ENCODE results near the gene PRKN.

Gene PRKN

GRCh38 chr6:161660666-161661571, 1066.6 kb downstream of the PRKN start:
- no peak for TF ChIP-seq POLR2A (IDR thresholded peaks at IDR 0.05; ENCODE audit: low read depth, low read length)
- FAIRE-seq (no peak), DNase-seq (ENCODE audit: insufficient read length, low spot score) (no peak)

GRCh38 chr6:161658211-161658610, 1069.4 kb downstream of the PRKN start:
- DNase-seq (ENCODE audit: insufficient read length, low spot score) (no peak), FAIRE-seq (no peak)
- no peak for TF ChIP-seq POLR2A (IDR thresholded peaks at IDR 0.05; ENCODE audit: low read depth, low read length)

GRCh38 chr6:161654209-161654608, 1073.4 kb downstream of the PRKN start:
- TF ChIP-seq POLR2A (IDR thresholded peaks at IDR 0.05; ENCODE audit: low read depth, low read length) = no peak
- DNase-seq (ENCODE audit: insufficient read length, low spot score) (no peak), FAIRE-seq (no peak)

GRCh38 chr6:161651949-161652348, 1075.6 kb downstream of the PRKN start:
- no peak for TF ChIP-seq POLR2A (IDR thresholded peaks at IDR 0.05; ENCODE audit: low read depth, low read length)
- no peak for FAIRE-seq
- DNase-seq (ENCODE audit: insufficient read length, low spot score) = no peak

- TF ChIP-seq POLR2A (IDR thresholded peaks at IDR 0.05; ENCODE audit: low read depth, low read length) = no peak
- FAIRE-seq (no peak), DNase-seq (ENCODE audit: insufficient read length, low spot score) (no peak)
These were observed 1077.7 kb downstream of the PRKN start for GRCh38 chr6:161649841-161650240.

GRCh38 chr6:161649068-161649467, 1078.5 kb downstream of the PRKN start:
- FAIRE-seq = no peak
- DNase-seq (ENCODE audit: insufficient read length, low spot score) = no peak

GRCh38 chr6:161647234-161647633, 1080.3 kb downstream of the PRKN start:
- FAIRE-seq (no peak), DNase-seq (ENCODE audit: insufficient read length, low spot score) (no peak)
- TF ChIP-seq POLR2A (IDR thresholded peaks at IDR 0.05; ENCODE audit: low read depth, low read length) = no peak

More at GRCh38 chr6:161649068-161649467, 1078.5 kb downstream of the PRKN start:
- TF ChIP-seq POLR2A (IDR thresholded peaks at IDR 0.05; ENCODE audit: low read depth, low read length) = no peak

GRCh38 chr6:161644521-161644920, 1083.0 kb downstream of the PRKN start:
- no peak for FAIRE-seq
- no peak for DNase-seq (ENCODE audit: insufficient read length, low spot score)
- TF ChIP-seq POLR2A (IDR thresholded peaks at IDR 0.05; ENCODE audit: low read depth, low read length) = no peak

- TF ChIP-seq POLR2A (IDR thresholded peaks at IDR 0.05; ENCODE audit: low read depth, low read length) = no peak
- DNase-seq (ENCODE audit: insufficient read length, low spot score) (no peak), FAIRE-seq (no peak)
These were observed 1086.4 kb downstream of the PRKN start for GRCh38 chr6:161641175-161641574.

GRCh38 chr6:161639772-161640171, 1087.8 kb downstream of the PRKN start:
- DNase-seq (ENCODE audit: insufficient read length, low spot score) = no peak
- no peak for FAIRE-seq
- TF ChIP-seq POLR2A (IDR thresholded peaks at IDR 0.05; ENCODE audit: low read depth, low read length) = no peak

- FAIRE-seq = no peak
- no peak for TF ChIP-seq POLR2A (IDR thresholded peaks at IDR 0.05; ENCODE audit: low read depth, low read length)
- DNase-seq (ENCODE audit: insufficient read length, low spot score) = no peak
These were observed 1089.9 kb downstream of the PRKN start for GRCh38 chr6:161637658-161638057.

- TF ChIP-seq POLR2A (IDR thresholded peaks at IDR 0.05; ENCODE audit: low read depth, low read length) = no peak
- FAIRE-seq (no peak), DNase-seq (ENCODE audit: insufficient read length, low spot score) (no peak)
These were observed 1090.6 kb downstream of the PRKN start for GRCh38 chr6:161636882-161637430.

- no peak for FAIRE-seq
- no peak for DNase-seq (ENCODE audit: insufficient read length, low spot score)
- no peak for TF ChIP-seq POLR2A (IDR thresholded peaks at IDR 0.05; ENCODE audit: low read depth, low read length)
These were observed 1091.6 kb downstream of the PRKN start for GRCh38 chr6:161635975-161636374.

GRCh38 chr6:161634916-161635315, 1092.7 kb downstream of the PRKN start:
- DNase-seq (ENCODE audit: insufficient read length, low spot score) = no peak
- no peak for FAIRE-seq
- TF ChIP-seq POLR2A (IDR thresholded peaks at IDR 0.05; ENCODE audit: low read depth, low read length) = no peak

- no peak for TF ChIP-seq POLR2A (IDR thresholded peaks at IDR 0.05; ENCODE audit: low read depth, low read length)
- FAIRE-seq (no peak), DNase-seq (ENCODE audit: insufficient read length, low spot score) (no peak)
These were observed 1095.8 kb downstream of the PRKN start for GRCh38 chr6:161631676-161632194.
